Thymus (tissue), 11 donors: Measurements from ENCODE around the gene VEPH1. TPM values are rescaled to one million over a fixed set of nuclear protein-coding genes. Genes with fewer than 3 reads are reported as not detected.

Experiments used
- DNase-seq, 9 donors: peaks; one replicate each; pipeline ENCODE4 v3.0.0-alpha.2; 2013; ENCODE audit warnings: low spot score in 9 of 9, low read depth in 6 of 9, missing footprints in 1 of 9
- H3K27ac ChIP-seq, 2 donors: one replicate each; pipeline ENCODE4 v1.5.1; 2013; ENCODE audit warnings: control low read depth in 1 of 2, low read depth in 1 of 2, low read length in 1 of 2, mild to moderate bottlenecking in 1 of 2, moderate library complexity in 1 of 2
- H3K27me3 ChIP-seq, 2 donors: one replicate each; pipeline ENCODE4 v1.5.1; 2013; ENCODE audit warnings: low read length in 1 of 2; ENCODE audit not compliant: control insufficient read depth in 2 of 2, insufficient read depth in 1 of 2
- H3K36me3 ChIP-seq, 2 donors: one replicate each; pipeline ENCODE4 v1.5.1; 2013; ENCODE audit warnings: low read length in 1 of 2, mild to moderate bottlenecking in 1 of 2, moderate library complexity in 1 of 2; ENCODE audit not compliant: control insufficient read depth in 2 of 2, insufficient read depth in 2 of 2
- H3K4me1 ChIP-seq, 2 donors: one replicate each; pipeline ENCODE4 v1.5.1; 2013; ENCODE audit warnings: low read length in 2 of 2; ENCODE audit not compliant: control insufficient read depth in 2 of 2, insufficient read depth in 2 of 2
- H3K4me3 ChIP-seq, 2 donors: one replicate each; pipeline ENCODE4 v1.5.1; 2013; ENCODE audit warnings: low read length in 2 of 2, control low read depth in 1 of 2, mild to moderate bottlenecking in 1 of 2
- H3K9me3 ChIP-seq, 2 donors: one replicate each; pipeline ENCODE4 v1.5.1; 2013; ENCODE audit warnings: low read length in 1 of 2, mild to moderate bottlenecking in 1 of 2; ENCODE audit not compliant: control insufficient read depth in 2 of 2, insufficient read depth in 1 of 2
- WGBS: extraction: QIAGEN DNeasy Blood & Tissue Kit; methylation state at CpG from one replicate; pipeline ENCODE4 v1.1.7; 2013; 5-methylcytosine and 5-hydroxymethylcytosine counted together
- polyA plus RNA-seq: library from polyadenylated mRNA; stranded (reverse); fragments of 200-250 nt; gene quantifications from one replicate; pipeline ENCODE4 v1.2.3, GENCODE V29; 2013
- total RNA-seq: library from RNA; stranded (reverse); fragments of 120-200 nt; gene quantifications from one replicate; pipeline ENCODE4 v1.2.4, GENCODE V29; 2013
- donor health status: healthy.

The VEPH1 gene
- total and polyA plus RNA-seq, 2 donors = 0.19 to 1.5 TPM

GRCh38 chr3:157493627-157494550 is 9.3 kb downstream of the VEPH1 start:
- no peaks in the 10 kb centered on the region for H3K9me3 ChIP-seq
- peaks cover 0 to 2% of the 10 kb centered on the region in 2 donors for H3K27me3 ChIP-seq
- H3K4me3 ChIP-seq = no peak overlapping the region
- H3K36me3 ChIP-seq = no peaks in the 10 kb centered on the region
- no peak overlapping the region for H3K27ac ChIP-seq
- WGBS = 92% methylated on average over 5 of the region's 5 CpGs
- H3K4me1 ChIP-seq = no peaks in the 10 kb centered on the region
- DNase-seq = peak in 1 of 9 donors; percentile 28

GRCh38 chr3:157491136-157491535 is 12.1 kb downstream of the VEPH1 start:
- WGBS = 97% methylated on average over 2 of the region's 2 CpGs
- no peaks in the 10 kb centered on the region for H3K9me3 ChIP-seq
- H3K36me3 ChIP-seq = no peaks in the 10 kb centered on the region
- H3K27ac ChIP-seq = no peak overlapping the region
- no peaks in the 10 kb centered on the region for H3K4me1 ChIP-seq
- no peaks in the 10 kb centered on the region for H3K27me3 ChIP-seq
- DNase-seq = no peak
- H3K4me3 ChIP-seq = no peak overlapping the region

GRCh38 chr3:157488144-157488543 is 15.1 kb downstream of the VEPH1 start:
- H3K27me3 ChIP-seq = no peaks in the 10 kb centered on the region
- no peak overlapping the region for H3K4me3 ChIP-seq
- H3K9me3 ChIP-seq = no peaks in the 10 kb centered on the region
- H3K4me1 ChIP-seq = no peaks in the 10 kb centered on the region
- no peak for DNase-seq
- no peak overlapping the region for H3K27ac ChIP-seq
- H3K36me3 ChIP-seq = no peaks in the 10 kb centered on the region

GRCh38 chr3:157487339-157487738 is 15.9 kb downstream of the VEPH1 start:
- Histone ChIP-seq H3K27ac (no peak overlapping the region), H3K4me1 (no peaks in the 10 kb centered on the region), H3K4me3 (no peak overlapping the region), H3K9me3 (no peaks in the 10 kb centered on the region), H3K27me3 (no peaks in the 10 kb centered on the region), H3K36me3 (no peaks in the 10 kb centered on the region)
- 95% methylated on average over 1 of the region's 1 CpG for WGBS
- no peak for DNase-seq

- WGBS = 91% methylated on average over 1 of the region's 1 CpG
- Histone ChIP-seq H3K4me1 (no peaks in the 10 kb centered on the region), H3K36me3 (no peaks in the 10 kb centered on the region), H3K9me3 (no peaks in the 10 kb centered on the region), H3K4me3 (no peak overlapping the region), H3K27ac (no peak overlapping the region), H3K27me3 (no peaks in the 10 kb centered on the region)
- no peak for DNase-seq
These were observed 23.6 kb downstream of the VEPH1 start for GRCh38 chr3:157479464-157480243.

- Histone ChIP-seq H3K36me3 (no peaks in the 10 kb centered on the region), H3K9me3 (no peaks in the 10 kb centered on the region), H3K27ac (no peak overlapping the region), H3K4me3 (no peak overlapping the region), H3K27me3 (no peaks in the 10 kb centered on the region), H3K4me1 (no peaks in the 10 kb centered on the region)
- DNase-seq = no peak
- whole genome bisulfite sequencing = 94% methylated on average over 3 of the region's 3 CpGs
These were observed 25.8 kb downstream of the VEPH1 start for GRCh38 chr3:157477441-157477840.

GRCh38 chr3:157475921-157476414 is 27.2 kb downstream of the VEPH1 start:
- no peaks in the 10 kb centered on the region for H3K9me3 ChIP-seq
- H3K4me1 ChIP-seq = no peaks in the 10 kb centered on the region
- H3K27ac ChIP-seq = no peak overlapping the region
- WGBS = 91% methylated on average over 1 of the region's 1 CpG
- H3K27me3 ChIP-seq = no peaks in the 10 kb centered on the region
- H3K4me3 ChIP-seq = no peak overlapping the region
- no peak for DNase-seq
- no peaks in the 10 kb centered on the region for H3K36me3 ChIP-seq

GRCh38 chr3:157472648-157473047 is 30.6 kb downstream of the VEPH1 start:
- H3K9me3 ChIP-seq = no peaks in the 10 kb centered on the region
- no peak overlapping the region for H3K27ac ChIP-seq
- H3K4me3 ChIP-seq = no peak overlapping the region

GRCh38 chr3:157471064-157471463 is 32.2 kb downstream of the VEPH1 start:
- DNase-seq = no peak
- Histone ChIP-seq H3K4me3 (no peak overlapping the region), H3K4me1 (no peaks in the 10 kb centered on the region), H3K36me3 (no peaks in the 10 kb centered on the region), H3K9me3 (no peaks in the 10 kb centered on the region), H3K27me3 (no peaks in the 10 kb centered on the region), H3K27ac (no peak overlapping the region)
- WGBS = 98% methylated on average over 1 of the region's 1 CpG

More at GRCh38 chr3:157472648-157473047, 30.6 kb downstream of the VEPH1 start:
- Histone ChIP-seq H3K27me3 (no peaks in the 10 kb centered on the region), H3K4me1 (no peaks in the 10 kb centered on the region), H3K36me3 (no peaks in the 10 kb centered on the region)
- WGBS = 91% methylated on average over 1 of the region's 1 CpG
- DNase-seq = no peak
